Muscle of leg (tissue), 11 donors: ENCODE measurements around the gene PDE11A. TPM values are rescaled to one million over a fixed set of nuclear protein-coding genes. Genes with fewer than 3 reads are reported as not detected.

Source experiments
- DNase-seq: peaks from one replicate; pipeline ENCODE4 v3.0.0; 2013
- H3K27ac ChIP-seq: one replicate; pipeline ENCODE4 v1.5.1; 2013; ENCODE audit warnings: mild to moderate bottlenecking, low read length, control low read depth
- H3K27me3 ChIP-seq: one replicate; pipeline ENCODE4 v1.6.1; 2013; ENCODE audit warnings: low read length; ENCODE audit not compliant: control insufficient read depth, insufficient read depth
- H3K36me3 ChIP-seq: one replicate; pipeline ENCODE4 v1.6.1; 2013; ENCODE audit warnings: low read length; ENCODE audit not compliant: control insufficient read depth, insufficient read depth
- H3K4me1 ChIP-seq: one replicate; pipeline ENCODE4 v1.6.1; 2013; ENCODE audit warnings: low read length; ENCODE audit not compliant: control insufficient read depth, insufficient read depth
- H3K4me3 ChIP-seq: one replicate; pipeline ENCODE4 v1.5.1; 2013; ENCODE audit warnings: low read length, control low read depth
- H3K9me3 ChIP-seq: replicated peaks from 2 replicates; pipeline ENCODE4 v1.6.1; 2013; ENCODE audit warnings: low read depth, low read length; ENCODE audit not compliant: control insufficient read depth
- WGBS: methylation state at CpG from one replicate; pipeline ENCODE4 v1.1.5; 2013; ENCODE audit warnings: missing lambda C conversion rate; ENCODE audit not compliant: insufficient coverage; 5-methylcytosine and 5-hydroxymethylcytosine counted together
- polyA plus RNA-seq, 8 donors: library from polyadenylated mRNA; unstranded; fragments of 120-200 nt; gene quantifications; one replicate each; pipeline versions ENCODE4 v1.2.1 to v1.2.3, GENCODE V29; 2013; ENCODE audit warnings: inconsistent platforms in 1 of 8, low replicate concordance in 1 of 8; ENCODE audit not compliant: insufficient read length in 8 of 8, insufficient read depth in 1 of 8
- total RNA-seq: library from RNA; stranded (reverse); fragments of 120-200 nt; gene quantifications from one replicate; pipeline ENCODE4 v1.2.4, GENCODE V29; 2013

The PDE11A gene
- total and polyA plus RNA-seq, 9 donors, result 0.36 to 2.6 (median 0.62) TPM

GRCh38 chr2:177939211-177939610 is 133.4 kb downstream of the PDE11A start:
- Histone ChIP-seq H3K9me3 (no peaks in the 10 kb centered on the region), H3K27ac (no peak overlapping the region), H3K4me3 (no peak overlapping the region), H3K4me1 (no peaks in the 10 kb centered on the region), H3K36me3 (no peaks in the 10 kb centered on the region), H3K27me3 (no peaks in the 10 kb centered on the region)
- DNase-seq, result no peak
- 100% methylated on average over 1 of the region's 2 CpGs for WGBS

- Histone ChIP-seq H3K36me3 (no peaks in the 10 kb centered on the region), H3K4me1 (no peaks in the 10 kb centered on the region), H3K27ac (no peak overlapping the region), H3K27me3 (no peaks in the 10 kb centered on the region), H3K4me3 (no peak overlapping the region), H3K9me3 (no peaks in the 10 kb centered on the region)
- WGBS, result no CpG with 5 or more reads among the region's 4 CpGs
- no peak for DNase-seq
Measured at GRCh38 chr2:177930916-177931315, 141.7 kb downstream of the PDE11A start.

- H3K4me3 ChIP-seq, result no peak overlapping the region
- no peaks in the 10 kb centered on the region for H3K9me3 ChIP-seq
- WGBS, result no CpG with 5 or more reads among the region's 2 CpGs
- no peaks in the 10 kb centered on the region for H3K4me1 ChIP-seq
- DNase-seq, result no peak
- H3K27ac ChIP-seq, result no peak overlapping the region
- H3K36me3 ChIP-seq, result no peaks in the 10 kb centered on the region
- H3K27me3 ChIP-seq, result no peaks in the 10 kb centered on the region
Measured at GRCh38 chr2:177929662-177930522, 142.7 kb downstream of the PDE11A start.

- no CpG with 5 or more reads among the region's 2 CpGs for WGBS
- Histone ChIP-seq H3K9me3 (no peaks in the 10 kb centered on the region), H3K4me3 (no peak overlapping the region), H3K36me3 (no peaks in the 10 kb centered on the region), H3K4me1 (no peaks in the 10 kb centered on the region), H3K27ac (no peak overlapping the region), H3K27me3 (no peaks in the 10 kb centered on the region)
- DNase-seq, result no peak
Measured at GRCh38 chr2:177923323-177923722, 149.3 kb downstream of the PDE11A start.

- Histone ChIP-seq H3K4me3 (no peak overlapping the region), H3K27me3 (no peaks in the 10 kb centered on the region), H3K4me1 (no peaks in the 10 kb centered on the region), H3K27ac (no peak overlapping the region), H3K36me3 (no peaks in the 10 kb centered on the region), H3K9me3 (no peaks in the 10 kb centered on the region)
- DNase-seq, result no peak
- WGBS, result 52% methylated on average over 2 of the region's 3 CpGs
Measured at GRCh38 chr2:177921726-177922125, 150.9 kb downstream of the PDE11A start.

- H3K4me3 ChIP-seq, result no peak overlapping the region
- no peak for DNase-seq
- H3K27me3 ChIP-seq, result no peaks in the 10 kb centered on the region
- no peak overlapping the region for H3K27ac ChIP-seq
- no peaks in the 10 kb centered on the region for H3K9me3 ChIP-seq
- WGBS, result 86% methylated on average over 1 of the region's 1 CpG
- H3K4me1 ChIP-seq, result no peaks in the 10 kb centered on the region
- no peaks in the 10 kb centered on the region for H3K36me3 ChIP-seq
Measured at GRCh38 chr2:177917169-177917568, 155.4 kb downstream of the PDE11A start.

GRCh38 chr2:177916342-177916741 is 156.2 kb downstream of the PDE11A start:
- WGBS, result 49% methylated on average over 2 of the region's 4 CpGs
- no peak for DNase-seq
- Histone ChIP-seq H3K4me1 (no peaks in the 10 kb centered on the region), H3K36me3 (no peaks in the 10 kb centered on the region), H3K27ac (no peak overlapping the region), H3K4me3 (no peak overlapping the region), H3K9me3 (no peaks in the 10 kb centered on the region), H3K27me3 (no peaks in the 10 kb centered on the region)

GRCh38 chr2:177914247-177914646 is 158.3 kb downstream of the PDE11A start:
- Histone ChIP-seq H3K4me3 (no peak overlapping the region), H3K36me3 (no peaks in the 10 kb centered on the region), H3K4me1 (no peaks in the 10 kb centered on the region), H3K9me3 (no peaks in the 10 kb centered on the region), H3K27me3 (no peaks in the 10 kb centered on the region), H3K27ac (no peak overlapping the region)
- no peak for DNase-seq
- WGBS, result no CpG with 5 or more reads among the region's 1 CpG

GRCh38 chr2:177909962-177910361 is 162.6 kb downstream of the PDE11A start:
- DNase-seq, result no peak
- H3K27me3 ChIP-seq, result peaks cover 2% of the 10 kb centered on the region
- no peak overlapping the region for H3K27ac ChIP-seq
- H3K4me1 ChIP-seq, result no peaks in the 10 kb centered on the region
- H3K36me3 ChIP-seq, result no peaks in the 10 kb centered on the region
- H3K4me3 ChIP-seq, result no peak overlapping the region
- no peaks in the 10 kb centered on the region for H3K9me3 ChIP-seq
- no CpG with 5 or more reads among the region's 2 CpGs for WGBS

- no peaks in the 10 kb centered on the region for H3K4me1 ChIP-seq
- no CpG with 5 or more reads among the region's 2 CpGs for WGBS
- no peak for DNase-seq
- no peak overlapping the region for H3K4me3 ChIP-seq
- no peaks in the 10 kb centered on the region for H3K36me3 ChIP-seq
- H3K27ac ChIP-seq, result no peak overlapping the region
- H3K27me3 ChIP-seq, result peaks cover 2% of the 10 kb centered on the region
- no peaks in the 10 kb centered on the region for H3K9me3 ChIP-seq
Measured at GRCh38 chr2:177908824-177909223, 163.8 kb downstream of the PDE11A start.
